Prostate gland (tissue), 2 donors: ENCODE data around the gene PAF1. TPM values are rescaled to one million over a fixed set of nuclear protein-coding genes. Genes with fewer than 3 reads are reported as not detected.

Experiments used
- DNase-seq: peaks from one replicate; pipeline ENCODE4 v3.0.0-alpha.2; 2019; ENCODE audit warnings: low spot score
- H3K27ac ChIP-seq, 2 donors: fragments of 200-600 bp; sonication (generic); 2 replicates each; pipeline ENCODE4 v1.5.1; 2017 to 2019
- H3K27me3 ChIP-seq: fragments of 200-600 bp; sonication (generic); replicated peaks from 2 replicates; pipeline ENCODE4 v1.5.1; 2019; ENCODE audit not compliant: insufficient read depth
- H3K36me3 ChIP-seq, 2 donors: fragments of 200-600 bp; sonication (generic); 1 replicate in 1 of 2; 2 replicates in 1 of 2; pipeline versions ENCODE4 v1.5.1 to v1.8.1; 2017 to 2019
- H3K4me1 ChIP-seq: fragments of 200-600 bp; sonication (generic); replicated peaks from 2 replicates; pipeline ENCODE4 v1.5.1; 2019
- H3K4me3 ChIP-seq, 2 donors: fragments of 200-600 bp; sonication (generic); 2 replicates each; pipeline ENCODE4 v1.5.1; 2017 to 2019
- H3K9me3 ChIP-seq: fragments of 200-600 bp; sonication (generic); 2 replicates; pipeline ENCODE4 v1.5.1; 2017
- CTCF ChIP-seq, 4 experiments: fragments of 200-600 bp in 2 of 4; fragments of 450-650 bp in 2 of 4; sonication (generic) in 2 of 4; IDR thresholded peaks; 1 replicate in 3 of 4; 2 replicates in 1 of 4; pipeline ENCODE4 v1.5.1; 2016 to 2019; ENCODE audit warnings: antibody characterized with exemption in 4 of 4, mild to moderate bottlenecking in 2 of 4, moderate library complexity in 2 of 4
- POLR2A ChIP-seq: fragments of 450-650 bp; IDR thresholded peaks from one replicate; pipeline ENCODE4 v1.6.1; 2016; ENCODE audit warnings: antibody characterized with exemption, mild to moderate bottlenecking
- POLR2AphosphoS5 ChIP-seq: sonication (generic); formaldehyde crosslinking; IDR thresholded peaks from one replicate; pipeline ENCODE4 v1.6.1; 2017; ENCODE audit warnings: antibody characterized with exemption
- WGBS: methylation state at CpG from one replicate; pipeline ENCODE4 v1.1.5; 2018; 5-methylcytosine and 5-hydroxymethylcytosine counted together
- intact Hi-C: fragments of 100-400 bp; cut with DNase I; formaldehyde crosslinking; loops from one replicate; pipeline ENCODE4 v1.14.2; 2022
- total RNA-seq, 2 donors: library from RNA; depleted of rRNA; stranded (reverse); fragments of >200 nt; gene quantifications; one replicate each; pipeline ENCODE4 v1.1.0, GENCODE V29; 2016

Gene PAF1
- total RNA-seq, 2 donors from 2014 or later: 47.5 to 63.6 TPM

DNA sequence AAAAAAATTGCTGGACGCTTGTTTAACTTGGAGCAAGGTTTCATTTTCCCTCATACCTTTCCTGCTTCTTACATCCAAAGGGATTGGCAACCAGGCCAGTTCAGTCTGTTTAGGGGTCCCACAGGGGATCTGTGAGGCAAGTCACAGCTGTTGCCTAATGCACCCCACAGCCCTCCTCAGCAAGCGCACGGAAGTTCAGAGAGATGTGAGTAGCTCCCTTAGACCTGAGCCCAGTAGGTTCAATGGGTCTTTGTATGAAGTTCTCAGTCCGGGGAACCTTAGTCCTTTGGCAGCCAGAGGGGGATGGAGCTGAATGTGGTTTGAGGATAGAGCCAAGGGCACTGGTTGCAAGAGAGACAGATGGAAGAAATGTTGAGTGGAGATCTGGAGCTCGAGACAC lies 35.7 kb downstream of the PAF1 start:
- no peaks in the 10 kb centered on the region for H3K4me1 ChIP-seq
- intact Hi-C loops: no loop called here
- no peak overlapping the region for H3K4me3 ChIP-seq
- H3K36me3 ChIP-seq: peaks cover 7 to 10% of the 10 kb centered on the region in 2 donors
- no peaks in the 10 kb centered on the region for H3K27me3 ChIP-seq
- H3K27ac ChIP-seq: no peak overlapping the region
- WGBS: 85% methylated on average over 5 of the region's 5 CpGs
- no peak for TF ChIP-seq CTCF (IDR thresholded peaks at IDR 0.05)
- TF ChIP-seq POLR2A: no peak
- TF ChIP-seq POLR2AphosphoS5: no peak
- H3K9me3 ChIP-seq: no peaks in the 10 kb centered on the region
- DNase-seq: no peak

- no peaks in the 10 kb centered on the region for H3K4me1 ChIP-seq
- H3K9me3 ChIP-seq: no peaks in the 10 kb centered on the region
- intact Hi-C loops: no loop called here
- no peaks in the 10 kb centered on the region for H3K27me3 ChIP-seq
- no peak overlapping the region for H3K4me3 ChIP-seq
- no peak for DNase-seq
- WGBS: 68% methylated on average over 12 of the region's 12 CpGs
- peaks cover 0 to 9% of the 10 kb centered on the region in 2 donors for H3K36me3 ChIP-seq
- no peak overlapping the region for H3K27ac ChIP-seq
- no peak for TF ChIP-seq POLR2AphosphoS5
- no peak for TF ChIP-seq POLR2A
- no peak for TF ChIP-seq CTCF (IDR thresholded peaks at IDR 0.05)
These were observed 38.3 kb downstream of the PAF1 start for GRCh38 chr19:39352381-39353255.

DNA sequence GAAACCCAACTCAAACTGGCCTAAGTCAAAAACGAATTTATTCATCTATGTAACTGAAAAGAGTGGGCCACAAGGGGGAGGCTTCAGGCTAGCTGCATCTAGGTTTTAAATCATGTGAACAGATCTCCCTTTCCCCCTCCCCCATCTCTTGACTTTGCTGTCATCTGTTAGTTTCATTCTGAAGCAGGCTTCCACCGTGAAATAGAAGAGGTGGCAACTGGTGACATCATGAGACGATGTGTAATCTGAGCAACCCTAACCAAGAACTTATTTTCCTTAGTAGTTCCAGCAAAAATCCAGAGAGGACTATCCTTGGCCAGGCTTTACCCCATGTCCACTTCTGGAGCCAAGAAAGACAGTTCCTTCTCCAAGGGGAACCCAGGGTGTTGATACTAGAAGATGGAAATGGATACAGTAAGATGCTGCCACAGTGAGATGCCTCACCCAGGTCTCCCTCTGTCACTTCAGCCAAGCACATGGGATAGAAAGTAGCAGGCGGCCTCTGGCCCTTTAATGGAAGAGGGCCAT lies 39.3 kb downstream of the PAF1 start:
- no peak for TF ChIP-seq CTCF (IDR thresholded peaks at IDR 0.05)
- TF ChIP-seq POLR2AphosphoS5: no peak
- no peak for TF ChIP-seq POLR2A
- H3K27ac ChIP-seq: no peak overlapping the region
- H3K9me3 ChIP-seq: no peaks in the 10 kb centered on the region
- DNase-seq: no peak
- no peak overlapping the region for H3K4me3 ChIP-seq
- H3K4me1 ChIP-seq: no peaks in the 10 kb centered on the region
- no peaks in the 10 kb centered on the region for H3K27me3 ChIP-seq
- intact Hi-C loops: no loop called here
- WGBS: 68% methylated on average over 4 of the region's 4 CpGs
- no peaks in the 10 kb centered on the region for H3K36me3 ChIP-seq

- intact Hi-C loops: no loop called here
- TF ChIP-seq POLR2A (no peak), CTCF (IDR thresholded peaks at IDR 0.05) (no peak), POLR2AphosphoS5 (no peak)
- no peak for DNase-seq
- no peaks in the 10 kb centered on the region for H3K27me3 ChIP-seq
- no peaks in the 10 kb centered on the region for H3K9me3 ChIP-seq
- H3K36me3 ChIP-seq: no peaks in the 10 kb centered on the region
- WGBS: 97% methylated on average over 3 of the region's 3 CpGs
- no peaks in the 10 kb centered on the region for H3K4me1 ChIP-seq
- no peak overlapping the region for H3K27ac ChIP-seq
- H3K4me3 ChIP-seq: no peak overlapping the region
These were observed 40.8 kb downstream of the PAF1 start for GRCh38 chr19:39350156-39350555.

DNA sequence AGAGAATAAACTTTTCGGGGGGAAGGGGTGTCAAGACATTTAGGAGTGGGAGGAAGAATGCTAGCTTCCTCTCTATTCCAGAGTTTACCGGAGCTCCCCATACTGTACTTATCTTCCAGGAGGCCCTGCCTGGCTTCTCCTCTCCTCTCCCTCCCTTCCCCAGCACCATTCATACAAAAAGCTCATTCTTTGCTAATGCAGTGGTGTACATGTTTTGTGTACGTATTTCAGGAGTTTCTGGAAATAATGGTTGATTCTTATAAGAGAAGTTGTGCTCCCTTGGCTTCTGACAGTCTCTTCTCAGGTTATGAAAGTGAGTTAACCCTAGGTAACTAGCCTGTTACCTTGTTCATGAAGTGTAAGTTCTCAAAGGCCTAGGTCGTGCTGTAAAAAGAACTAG lies 41.6 kb downstream of the PAF1 start:
- Histone ChIP-seq H3K9me3 (no peaks in the 10 kb centered on the region), H3K36me3 (no peaks in the 10 kb centered on the region), H3K4me3 (no peak overlapping the region), H3K27ac (no peak overlapping the region), H3K27me3 (no peaks in the 10 kb centered on the region), H3K4me1 (no peaks in the 10 kb centered on the region)
- 84% methylated on average over 4 of the region's 4 CpGs for WGBS
- intact Hi-C loops: no loop called here
- no peak for DNase-seq
- TF ChIP-seq POLR2A (no peak), CTCF (IDR thresholded peaks at IDR 0.05) (no peak), POLR2AphosphoS5 (no peak)
